Activated CD8-positive, alpha-beta T cell treated with anti-CD3 and anti-CD28 coated beads for 36 hours (primary cell): ENCODE results near the gene TRAFD1. TPM values are rescaled to one million over a fixed set of nuclear protein-coding genes. Genes with fewer than 3 reads are reported as not detected.
"Not testable (repeated sequence)": the region's sequence is repeated elsewhere in the genome, so short reads cannot be mapped to it uniquely, and the experiment has no call there.

Experiments used
- ATAC-seq: fragments of 200-7000 bp; cut with Tn5 transposase; one replicate; pipeline ENCODE4 v1.10.0; 2021; ENCODE audit warnings: mild to moderate bottlenecking, moderate library complexity
- CTCF ChIA-PET: fragments of 350-600 bp; sonication (Branson Sonifier 250); formaldehyde crosslinking; loops from one replicate; lab custom pipeline; 2021; ENCODE audit warnings: antibody characterized with exemption; lab: Charles Lee
- POLR2A ChIA-PET: fragments of 350-600 bp; sonication (Branson Sonifier 250); formaldehyde crosslinking; loops from one replicate; lab custom pipeline; 2021; ENCODE audit warnings: antibody characterized with exemption; lab: Charles Lee
- DNase-seq: peaks from one replicate; pipeline ENCODE4 v3.0.0-alpha.2; 2020
- H3K27ac Mint-ChIP-seq: one replicate; pipeline ENCODE4 v1.8.0; 2021; ENCODE audit warnings: mild to moderate bottlenecking, mixed read lengths
- H3K27me3 Mint-ChIP-seq: one replicate; pipeline ENCODE4 v1.8.0; 2021; ENCODE audit warnings: mixed read lengths
- H3K36me3 Mint-ChIP-seq: one replicate; pipeline ENCODE4 v1.8.0; 2021; ENCODE audit warnings: low read depth, mixed read lengths
- H3K4me1 Mint-ChIP-seq: one replicate; pipeline ENCODE4 v1.8.0; 2021; ENCODE audit warnings: low read depth, mixed read lengths
- H3K4me3 Mint-ChIP-seq: one replicate; pipeline ENCODE4 v1.8.0; 2021; ENCODE audit warnings: mild to moderate bottlenecking, moderate library complexity, mixed read lengths
- H3K9me3 Mint-ChIP-seq: one replicate; pipeline ENCODE4 v1.8.0; 2021; ENCODE audit warnings: mixed read lengths
- CTCF ChIP-seq: fragments of 200-600 bp; IDR thresholded peaks from one replicate; pipeline ENCODE4 v1.8.0; 2022; ENCODE audit warnings: antibody characterized with exemption, mild to moderate bottlenecking
- intact Hi-C: fragments of 100-400 bp; cut with micrococcal nuclease; formaldehyde crosslinking; loops from one replicate; pipeline ENCODE4 v1.10.0; 2022
- total RNA-seq, 2 experiments: library from RNA; stranded (reverse); gene quantifications; one replicate each; pipeline ENCODE4 v1.2.3, GENCODE V29; 2021

Gene TRAFD1
- total RNA-seq, 2 experiments from 2014 or later: 34.6 to 35.8 TPM

GRCh38 chr12:112151766-112152541 lies 26.6 kb downstream of the TRAFD1 start:
- no peak overlapping the region for H3K4me3 Mint-ChIP-seq
- no peak for DNase-seq
- no peak for ATAC-seq
- no peaks in the 10 kb centered on the region for H3K27me3 Mint-ChIP-seq
- TF ChIP-seq CTCF: no peak
- H3K36me3 Mint-ChIP-seq: peaks cover 68% of the 10 kb centered on the region
- H3K9me3 Mint-ChIP-seq: peaks cover 16% of the 10 kb centered on the region
- ChIA-PET CTCF (interaction anchor here (1.0 kb wide), 1 partner anchor 12 kb away, joined by 3 read pairs; no protein-coding TSS in a partner anchor), POLR2A (interaction anchor here (0.5 to 1.4 kb wide), 5 partner anchors 11 to 124 kb away, joined by 3 to 5 read pairs (median 4); partner anchors contain the start of gene TRAFD1)
- intact Hi-C loops: no loop called here
- H3K27ac Mint-ChIP-seq: peak overlapping the region; percentile 50
- no peaks in the 10 kb centered on the region for H3K4me1 Mint-ChIP-seq

- H3K4me1 Mint-ChIP-seq: peaks cover 6% of the 10 kb centered on the region
- TF ChIP-seq CTCF: no peak
- no peak for ATAC-seq
- H3K4me3 Mint-ChIP-seq: no peak overlapping the region
- CTCF ChIA-PET: no interaction called here
- H3K9me3 Mint-ChIP-seq: peaks cover 28% of the 10 kb centered on the region
- no peaks in the 10 kb centered on the region for H3K27me3 Mint-ChIP-seq
- peaks cover 77% of the 10 kb centered on the region for H3K36me3 Mint-ChIP-seq
- H3K27ac Mint-ChIP-seq: no peak overlapping the region
- POLR2A ChIA-PET: interaction anchor here (0.6 to 1.4 kb wide), 3 partner anchors 8 to 46 kb away, joined by 3 read pairs; no protein-coding TSS in a partner anchor
- intact Hi-C loops: no loop called here
- no peak for DNase-seq
Measured at GRCh38 chr12:112153181-112153892, 28.0 kb downstream of the TRAFD1 start.

- H3K36me3 Mint-ChIP-seq: peaks cover 77% of the 10 kb centered on the region
- H3K27ac Mint-ChIP-seq: no peak overlapping the region
- ChIA-PET POLR2A (interaction anchor here (0.6 kb wide), 1 partner anchor 18 kb away, joined by 3 read pairs; no protein-coding TSS in a partner anchor), CTCF (no interaction called here)
- DNase-seq (no peak), ATAC-seq (no peak)
- peaks cover 32% of the 10 kb centered on the region for H3K9me3 Mint-ChIP-seq
- H3K4me1 Mint-ChIP-seq: peaks cover 12% of the 10 kb centered on the region
- H3K27me3 Mint-ChIP-seq: no peaks in the 10 kb centered on the region
- intact Hi-C loops: no loop called here
- no peak for TF ChIP-seq CTCF
- H3K4me3 Mint-ChIP-seq: no peak overlapping the region
Measured at GRCh38 chr12:112153893-112154219, 28.5 kb downstream of the TRAFD1 start.

GRCh38 chr12:112158461-112159145 lies 33.2 kb downstream of the TRAFD1 start:
- ChIA-PET CTCF (interaction anchor here (0.9 kb wide), 1 partner anchor 12 kb away, joined by 3 read pairs; no protein-coding TSS in a partner anchor), POLR2A (interaction anchor here (1.0 kb wide), 1 partner anchor 45 kb away, joined by 3 read pairs; no protein-coding TSS in a partner anchor)
- H3K36me3 Mint-ChIP-seq: peaks cover 81% of the 10 kb centered on the region
- ATAC-seq (peak; percentile 39), DNase-seq (peak; percentile 48)
- H3K27me3 Mint-ChIP-seq, intact Hi-C loops, H3K4me3 Mint-ChIP-seq: not testable (repeated sequence)
- H3K27ac Mint-ChIP-seq: peak overlapping the region; percentile 77
- H3K9me3 Mint-ChIP-seq: peaks cover 43% of the 10 kb centered on the region
- H3K4me1 Mint-ChIP-seq: peaks cover 18% of the 10 kb centered on the region

GRCh38 chr12:112159146-112159541 lies 33.8 kb downstream of the TRAFD1 start:
- intact Hi-C loops: no loop called here
- no peak for DNase-seq
- Mint-ChIP-seq H3K27ac (peak overlapping the region; percentile 77), H3K27me3 (no peaks in the 10 kb centered on the region), H3K9me3 (peaks cover 40% of the 10 kb centered on the region), H3K36me3 (peaks cover 76% of the 10 kb centered on the region), H3K4me3 (no peak overlapping the region), H3K4me1 (peaks cover 18% of the 10 kb centered on the region)
- no peak for TF ChIP-seq CTCF
- POLR2A ChIA-PET: interaction anchor here (1.0 kb wide), 1 partner anchor 44 kb away, joined by 3 read pairs; no protein-coding TSS in a partner anchor
- ATAC-seq: no peak
- CTCF ChIA-PET: no interaction called here
